HepG2 (cell line): ENCODE data around the gene PFN4. TPM values are rescaled to one million over a fixed set of nuclear protein-coding genes. Genes with fewer than 3 reads are reported as not detected.

ENCODE experiments used
- AGO2 ChIP-seq: fragments of 200-400 bp; formaldehyde crosslinking; optimal IDR thresholded peaks from 2 replicates; pipeline ENCODE3; 2017; ENCODE audit warnings: mild to moderate bottlenecking, low read depth, low read length, moderate library complexity
- CBX1 ChIP-seq: IDR thresholded peaks from one replicate; pipeline ENCODE4 v1.6.1; 2016; ENCODE audit warnings: antibody characterized with exemption, low read depth
- CREBL2 ChIP-seq: sonication (generic); formaldehyde crosslinking; IDR thresholded peaks from 2 replicates; pipeline ENCODE4 v1.8.1; 2023; ENCODE audit warnings: missing genetic modification reagents, mild to moderate bottlenecking, borderline replicate concordance
- FOXC1 ChIP-seq: sonication (generic); formaldehyde crosslinking; IDR thresholded peaks from 2 replicates; pipeline ENCODE4 v1.8.0; 2022; ENCODE audit warnings: mild to moderate bottlenecking, missing genetic modification reagents, borderline replicate concordance
- KLF6 ChIP-seq: IDR thresholded peaks from 2 replicates; pipeline ENCODE4 v1.8.0; 2016; ENCODE audit warnings: missing biosample characterization, missing genetic modification reagents
- MAFK ChIP-seq, 2 experiments: IDR thresholded peaks in 1 of 2; conservative IDR thresholded peaks in 1 of 2; 2 replicates each; pipeline ENCODE4 v1.6.1; 2011; ENCODE audit warnings: improper control_type of control experiment in 2 of 2, low read length in 2 of 2
- MAX ChIP-seq: IDR thresholded peaks from 2 replicates; pipeline ENCODE4 v1.6.1; 2012; ENCODE audit warnings: inconsistent platforms
- NR0B2 ChIP-seq: sonication (generic); formaldehyde crosslinking; IDR thresholded peaks from 2 replicates; pipeline ENCODE4 v1.4.0; 2020; ENCODE audit warnings: mild to moderate bottlenecking, missing genetic modification reagents
- RCOR2 ChIP-seq: IDR thresholded peaks from 2 replicates; pipeline ENCODE4 v1.6.1; 2016; ENCODE audit warnings: missing biosample characterization, missing genetic modification reagents
- SOX13 ChIP-seq, 3 experiments: fragments of 450-650 bp in 1 of 3; sonication (generic) in 1 of 3; formaldehyde crosslinking in 1 of 3; IDR thresholded peaks in 2 of 3; conservative IDR thresholded peaks in 1 of 3; 2 replicates each; pipeline versions ENCODE4 v1.5.0 to v1.6.1; 2016 to 2020; ENCODE audit warnings: antibody characterized with exemption in 1 of 3, mild to moderate bottlenecking in 1 of 3, missing compliant biosample characterization in 1 of 3, missing genetic modification reagents in 1 of 3, moderate library complexity in 1 of 3
- SP2 ChIP-seq: sonication (generic); formaldehyde crosslinking; IDR thresholded peaks from 2 replicates; pipeline ENCODE4 v1.5.1; 2020; ENCODE audit warnings: mild to moderate bottlenecking, missing genetic modification reagents
- TOE1 ChIP-seq: sonication (generic); formaldehyde crosslinking; IDR thresholded peaks from 2 replicates; pipeline ENCODE4 v1.4.0; 2020; ENCODE audit warnings: mild to moderate bottlenecking, missing genetic modification reagents
- ZC3H13 ChIP-seq: sonication (generic); formaldehyde crosslinking; IDR thresholded peaks from 2 replicates; pipeline ENCODE4 v1.8.1; 2023; ENCODE audit warnings: mild to moderate bottlenecking, missing genetic modification reagents, moderate library complexity
- ZFP36 ChIP-seq: fragments of 150-350 bp; IDR thresholded peaks from 2 replicates; pipeline ENCODE4 v1.6.1; 2018; ENCODE audit warnings: borderline replicate concordance, low read length, low read depth; ENCODE audit not compliant: partially characterized antibody
- ZFP62 ChIP-seq: sonication (generic); formaldehyde crosslinking; IDR thresholded peaks from 2 replicates; pipeline ENCODE4 v1.4.0; 2020; ENCODE audit warnings: missing genetic modification reagents
- ZNF10 ChIP-seq: sonication (generic); formaldehyde crosslinking; IDR thresholded peaks from 2 replicates; pipeline ENCODE4 v1.4.0; 2020; ENCODE audit warnings: mild to moderate bottlenecking, low read depth, missing genetic modification reagents, borderline replicate concordance
- ZNF101 ChIP-seq: sonication (generic); formaldehyde crosslinking; IDR thresholded peaks from 2 replicates; pipeline ENCODE4 v1.4.0; 2020; ENCODE audit warnings: mild to moderate bottlenecking, low read depth, missing genetic modification reagents, borderline replicate concordance
- ZNF3 ChIP-seq: IDR thresholded peaks from 2 replicates; pipeline ENCODE4 v1.7.0; 2017; ENCODE audit warnings: inconsistent platforms
- ZNF33B ChIP-seq: sonication (generic); formaldehyde crosslinking; IDR thresholded peaks from 2 replicates; pipeline ENCODE4 v1.5.1; 2020; ENCODE audit warnings: mild to moderate bottlenecking, missing genetic modification reagents
- ZNF362 ChIP-seq: sonication (generic); formaldehyde crosslinking; IDR thresholded peaks from 2 replicates; pipeline ENCODE4 v1.4.0; 2020; ENCODE audit warnings: missing genetic modification reagents, mild to moderate bottlenecking, borderline replicate concordance
- ZNF614 ChIP-seq: IDR thresholded peaks from 2 replicates; pipeline ENCODE4 v1.6.1; 2018; ENCODE audit warnings: missing biosample characterization, missing genetic modification reagents, inconsistent platforms, borderline replicate concordance
- ZNF619 ChIP-seq: sonication (generic); formaldehyde crosslinking; IDR thresholded peaks from 2 replicates; pipeline ENCODE4 v1.4.0; 2020; ENCODE audit warnings: mild to moderate bottlenecking, missing genetic modification reagents
- ZNF687 ChIP-seq: sonication (generic); formaldehyde crosslinking; IDR thresholded peaks from 2 replicates; pipeline ENCODE4 v1.5.1; 2020; ENCODE audit warnings: mild to moderate bottlenecking, missing genetic modification reagents, moderate library complexity
- polyA plus RNA-seq, 8 experiments: library from polyadenylated mRNA; depleted of rRNA in 3 of 8; stranded (reverse) in 7 of 8; unstranded in 1 of 8; fragments of >200 nt; fragmentation: Illumina TruSeq in 4 of 8; extraction: Trizol in 4 of 8; gene quantifications; 2 replicates each; pipeline versions ENCODE4 v1.2.1 to v1.2.3, GENCODE V29; 2011 to 2016; ENCODE audit warnings: low read depth in 4 of 8, missing spikeins in 1 of 8, mixed read lengths in 1 of 8; ENCODE audit not compliant: insufficient read depth in 1 of 8
- total RNA-seq, 5 experiments: library from RNA; depleted of rRNA; stranded (reverse); fragments of >200 nt; fragmentation: Illumina TruSeq; extraction: Trizol; gene quantifications; 2 replicates each; pipeline ENCODE4 v1.2.3, GENCODE V29; 2016; ENCODE audit warnings: low read depth in 1 of 5

PFN4 gene
- total and polyA plus RNA-seq, 2 of the 13 experiments (the other 11 are each of a cell fraction or from before 2014, with no cell fraction given) = 0.12 to 0.20 TPM

- TF ChIP-seq CREBL2 (CRISPR knock-in tag) (no peak; the same call in 1 of the 2 replicates), ZNF614 (no peak; the same call in 1 of the 2 replicates), ZNF10 (CRISPR knock-in tag) (no peak), AGO2 (peak; percentile 89), TOE1 (no peak; the same call in 1 of the 2 replicates), ZNF362 (CRISPR knock-in tag) (peak; percentile 67), ZC3H13 (CRISPR knock-in tag) (peak; percentile 96), FOXC1 (CRISPR knock-in tag) (no peak), KLF6 (no peak), SOX13 (IDR thresholded peaks at IDR 0.05) (no peak), SOX13 (CRISPR knock-in tag; conservative IDR thresholded peaks at IDR 0.05 in 1 of 2, IDR thresholded peaks at IDR 0.05 in 1 of 2) (peak in 1 of 2 experiments; percentile 78; a peak in 2 of 4 replicates), MAX (peak; percentile 90), ZNF3 (CRISPR knock-in tag) (peak; percentile 12; the same call in 1 of the 2 replicates), ZFP36 (no peak), ZFP62 (CRISPR knock-in tag) (no peak), CBX1 (peak; percentile 80), ZNF619 (CRISPR knock-in tag) (peak; percentile 19; the same call in 1 of the 2 replicates), MAFK (conservative IDR thresholded peaks at IDR 0.05 in 1 of 2, IDR thresholded peaks at IDR 0.05 in 1 of 2; ENCODE audit: low read length in 2 of 2) (no peak), NR0B2 (CRISPR knock-in tag) (peak; percentile 14), ZNF687 (CRISPR knock-in tag) (peak; percentile 97), ZNF101 (peak; percentile 62), RCOR2 (CRISPR knock-in tag) (peak; percentile 74), SP2 (no peak), ZNF33B (CRISPR knock-in tag) (peak; percentile 90)
Measured at GRCh38 chr2:24083567-24084385, 39.4 kb downstream of the PFN4 start (continued).
